ENCODE measurements around the gene HAGH. TPM values are rescaled to one million over a fixed set of nuclear protein-coding genes. Genes with fewer than 3 reads are reported as not detected.

HAGH gene
- total and polyA plus RNA-seq, 9 of the 15 experiments (the other 6 are each of a cell fraction or from before 2014, with no cell fraction given): 0.46 to 35.1 (median 16.8) TPM

GRCh38 chr16:1772908-1773702 is 53.5 kb downstream of the HAGH start, which contains the start of gene MRPS34 (continued):
- TF ChIP-seq ARID4B (CRISPR knock-in tag; IDR thresholded peaks at IDR 0.05): peak; percentile 92
- TF ChIP-seq RERE (CRISPR knock-in tag; IDR thresholded peaks at IDR 0.05; ENCODE audit: borderline replicate concordance): no peak
- peak; percentile 93 for TF ChIP-seq ZFX (CRISPR knock-in tag; IDR thresholded peaks at IDR 0.05)
- TF ChIP-seq ATF2 (CRISPR knock-in tag; IDR thresholded peaks at IDR 0.05): no peak
- no peak for TF ChIP-seq ZNF124 (CRISPR knock-in tag; IDR thresholded peaks at IDR 0.05)
- TF ChIP-seq RNF219 (CRISPR knock-in tag; IDR thresholded peaks at IDR 0.05): no peak
- peak; percentile 96 for TF ChIP-seq C11orf30 (IDR thresholded peaks at IDR 0.05; ENCODE audit: low read depth)

Measured in K562 (cell line).